ENCODE results near the gene RNU7-1. TPM values are rescaled to one million over a fixed set of nuclear protein-coding genes. Genes with fewer than 3 reads are reported as not detected.

RNU7-1 gene
- total RNA-seq, 1 donor from 2014 or later: not detected

DNA sequence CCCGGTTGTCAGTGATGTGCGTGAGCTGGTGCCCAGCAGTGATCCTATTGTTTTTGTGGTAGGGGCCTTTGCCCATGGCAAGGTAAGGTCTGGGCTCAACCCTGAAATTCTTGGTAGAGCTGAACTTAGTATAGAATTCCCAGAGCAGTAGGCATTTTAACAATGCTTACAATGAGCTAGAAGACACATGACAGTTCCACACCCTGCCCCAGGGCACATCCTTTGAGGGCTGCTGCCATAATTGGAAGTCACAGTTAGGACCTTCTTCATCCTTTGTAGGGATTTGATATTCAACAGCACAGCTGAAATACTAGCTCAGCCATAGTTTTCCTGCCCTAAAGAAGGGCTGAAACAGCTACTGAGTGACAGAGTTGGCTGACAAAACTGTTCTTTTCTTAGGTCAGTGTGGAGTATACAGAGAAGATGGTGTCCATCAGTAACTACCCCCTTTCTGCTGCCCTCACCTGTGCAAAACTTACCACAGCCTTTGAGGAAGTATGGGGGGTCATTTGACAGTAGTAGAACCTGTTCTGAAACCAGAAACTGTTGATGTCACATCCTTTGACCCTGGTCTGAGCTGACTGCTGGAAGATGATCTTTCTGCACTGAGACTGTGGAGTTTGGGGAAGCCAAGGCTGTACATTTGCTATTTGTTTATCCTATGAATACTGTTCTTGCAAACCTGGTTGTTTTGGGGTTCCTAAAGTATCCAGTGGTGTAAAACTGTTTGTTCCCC, 31.8 kb downstream of the RNU7-1 start:
- intact Hi-C loops (cut with DNase I): no loop called here
- DNase-seq (no peak), ATAC-seq (ENCODE audit: poor library complexity) (no peak)

DNA sequence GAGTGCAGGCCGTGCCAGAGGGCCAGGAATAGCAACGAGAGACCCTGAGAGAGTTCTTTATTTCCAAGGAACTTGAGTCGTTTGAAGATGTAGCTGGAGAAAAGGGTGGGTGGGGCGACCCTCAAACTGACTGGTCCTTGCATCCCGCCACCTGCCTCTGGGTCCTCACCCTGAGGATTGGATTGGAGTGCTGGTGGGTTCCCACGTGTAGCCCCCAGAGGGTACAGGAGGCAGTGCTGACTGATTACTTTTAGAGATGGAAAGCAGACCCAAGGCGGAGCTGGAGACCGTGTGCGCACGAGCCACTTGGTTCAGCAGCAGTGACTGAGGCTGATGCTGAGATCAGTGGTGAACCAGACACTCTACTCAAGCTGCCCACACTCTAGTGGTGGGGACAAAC, 34.0 kb downstream of the RNU7-1 start:
- ATAC-seq (ENCODE audit: poor library complexity) (no peak), DNase-seq (no peak)
- intact Hi-C loops (cut with DNase I): no loop called here

DNA sequence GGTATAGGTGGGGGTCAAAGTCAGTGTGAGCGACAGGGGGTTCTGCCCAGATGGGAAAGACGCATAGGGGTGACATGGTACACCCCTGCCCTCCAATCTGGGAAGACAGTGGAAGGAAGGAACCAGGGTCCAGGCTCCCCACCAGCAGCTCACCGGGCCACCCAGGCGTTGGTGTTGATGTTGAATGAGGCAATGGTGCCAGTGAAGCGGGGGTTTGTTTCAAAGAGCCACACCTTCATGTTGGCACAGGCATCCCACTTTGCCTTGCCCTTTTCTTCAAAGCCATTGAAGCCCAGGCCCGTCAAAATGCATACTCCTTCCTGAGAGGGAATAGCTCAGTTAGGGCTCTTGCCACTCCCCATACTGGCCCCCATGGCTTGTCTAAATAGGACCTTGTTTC, 34.6 kb downstream of the RNU7-1 start:
- no peak for ATAC-seq (ENCODE audit: poor library complexity)
- DNase-seq: no peak
- intact Hi-C loops (cut with DNase I): no loop called here

- intact Hi-C loops (cut with DNase I): no loop called here
- ATAC-seq (ENCODE audit: poor library complexity): peak; percentile 44
- no peak for DNase-seq
These were observed 35.0 kb downstream of the RNU7-1 start for GRCh38 chr12:6978611-6979011.

DNA sequence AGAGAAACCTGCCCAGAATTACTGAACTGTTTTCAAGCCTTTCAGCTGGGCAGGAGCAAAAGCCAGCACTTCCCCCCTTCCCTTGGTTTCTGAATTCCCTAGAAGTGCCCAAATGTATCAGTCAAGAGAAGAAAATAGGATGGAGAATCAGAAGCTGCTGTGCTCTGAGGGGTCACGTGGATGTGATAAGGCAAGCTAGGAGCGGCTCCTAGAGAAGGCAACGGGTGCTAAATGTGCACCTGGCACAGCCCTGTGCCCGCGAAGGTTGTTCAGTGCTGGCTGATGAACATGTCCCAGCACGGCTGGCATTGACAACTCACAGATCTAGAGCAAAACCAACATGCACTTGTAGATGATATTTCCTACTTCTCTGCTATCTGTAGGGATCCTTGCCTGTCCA, 35.4 kb downstream of the RNU7-1 start:
- intact Hi-C loops (cut with DNase I): no loop called here
- DNase-seq (no peak), ATAC-seq (ENCODE audit: poor library complexity) (peak; percentile 82)

DNA sequence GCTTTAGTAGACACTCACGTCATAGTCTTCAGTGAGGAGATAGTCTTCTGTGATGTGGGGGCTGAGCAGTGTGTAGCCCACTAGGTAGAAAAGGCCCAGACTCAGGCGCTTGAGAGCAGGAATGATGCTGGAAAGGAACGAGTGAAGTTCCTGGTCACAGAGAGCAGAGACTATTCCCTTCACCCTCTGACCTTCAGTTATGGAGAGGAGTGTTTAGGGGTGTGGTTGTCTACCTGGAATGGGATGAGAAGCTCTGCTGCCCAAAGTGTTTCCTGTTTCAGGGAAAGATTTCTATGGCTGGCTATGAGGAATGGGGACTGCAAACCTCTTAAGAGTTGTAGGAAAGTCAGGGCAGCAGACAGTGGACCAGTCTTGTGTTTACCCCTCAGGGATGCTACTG, 35.8 kb downstream of the RNU7-1 start:
- no peak for DNase-seq
- peak; percentile 6 for ATAC-seq (ENCODE audit: poor library complexity)
- intact Hi-C loops (cut with DNase I): no loop called here

- intact Hi-C loops (cut with DNase I): no loop called here
- no peak for ATAC-seq (ENCODE audit: poor library complexity)
- no peak for DNase-seq
These were observed 36.5 kb downstream of the RNU7-1 start for GRCh38 chr12:6980075-6980474.

DNA sequence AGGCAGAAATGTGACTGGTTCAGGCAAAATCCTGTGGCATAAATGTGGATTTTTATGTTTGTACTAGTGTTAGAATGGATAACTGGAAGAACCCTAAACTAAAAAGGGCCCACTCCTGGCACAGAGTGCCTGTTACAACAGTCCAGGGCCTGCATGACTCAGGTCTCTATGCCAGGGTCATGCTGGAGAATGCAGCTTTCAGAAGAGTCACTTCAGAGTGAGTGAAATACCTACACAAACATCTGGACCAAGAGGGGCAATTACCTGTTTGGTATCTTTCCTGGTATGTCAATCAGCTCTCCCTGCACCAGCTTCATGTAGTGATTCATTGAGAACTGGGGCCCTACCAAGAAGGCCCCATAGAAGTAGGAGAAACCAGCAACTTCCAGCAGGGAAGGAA, 37.1 kb downstream of the RNU7-1 start:
- ATAC-seq (ENCODE audit: poor library complexity) (no peak), DNase-seq (no peak)
- intact Hi-C loops (cut with DNase I): no loop called here

DNA sequence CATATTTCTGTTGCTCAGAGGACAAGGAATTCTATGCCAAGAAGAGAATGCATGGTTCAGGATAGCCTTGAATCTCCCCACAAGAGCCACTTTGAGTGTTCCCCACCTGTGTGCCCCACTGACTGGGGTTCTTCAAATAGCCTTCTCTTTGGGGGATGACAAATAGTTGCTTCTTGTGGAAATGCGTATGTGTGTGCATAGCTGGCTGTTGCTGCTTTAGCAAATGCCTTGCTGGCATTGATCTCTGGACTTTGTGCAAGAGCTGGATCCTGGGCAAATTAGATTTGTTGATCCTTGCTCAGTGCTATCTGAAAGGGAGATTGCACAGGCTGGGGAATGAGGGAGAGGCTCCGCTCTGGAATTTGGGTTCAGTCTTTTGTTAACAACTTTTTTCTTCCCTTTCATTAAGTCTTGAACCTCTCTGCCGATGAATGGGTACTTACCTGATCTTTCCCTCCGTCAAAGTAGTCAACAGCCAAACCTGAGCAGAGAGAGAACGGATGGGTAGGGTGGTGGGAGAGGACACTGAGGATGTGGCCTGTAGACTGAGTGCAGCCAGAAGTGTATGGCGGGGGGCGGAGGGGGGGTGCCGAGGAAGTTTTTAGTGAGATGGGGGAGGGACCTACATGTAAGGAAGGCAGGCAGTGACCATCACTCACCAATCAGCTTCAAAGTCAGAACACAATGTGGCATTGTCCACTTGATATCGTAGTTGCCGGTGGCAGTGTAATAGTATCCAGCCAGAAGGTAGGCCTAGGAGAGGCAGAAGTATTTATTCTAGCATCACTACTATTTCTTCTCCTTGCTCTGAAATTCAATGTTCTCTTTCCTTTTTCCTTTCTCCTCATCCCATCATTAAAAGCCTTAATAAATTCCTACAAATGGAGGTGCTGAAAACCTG, 37.8 kb downstream of the RNU7-1 start:
- ATAC-seq (ENCODE audit: poor library complexity) (no peak), DNase-seq (no peak)
- intact Hi-C loops (cut with DNase I): no loop called here

DNA sequence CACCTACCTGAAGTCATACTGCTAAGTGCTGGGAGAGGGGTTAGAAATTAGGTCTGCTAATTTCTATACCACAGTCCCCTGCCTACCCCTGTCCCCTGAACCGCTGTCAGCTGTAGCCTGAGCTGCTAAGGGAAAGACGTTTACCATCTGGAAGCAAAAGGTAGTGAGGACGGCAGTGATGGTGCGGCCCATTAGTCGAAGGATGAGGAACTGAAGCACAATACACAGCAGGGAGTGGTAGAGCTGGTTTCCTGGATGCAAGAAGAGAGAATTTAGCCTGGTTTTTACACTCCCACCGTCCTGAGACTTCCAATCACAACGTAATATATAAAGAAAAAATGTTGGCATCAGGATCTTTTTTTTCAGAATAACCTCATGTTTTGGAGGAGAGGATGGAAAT, 38.9 kb downstream of the RNU7-1 start:
- intact Hi-C loops (cut with DNase I): no loop called here
- ATAC-seq (ENCODE audit: poor library complexity) (no peak), DNase-seq (no peak)

GRCh38 chr12:6987956-6988553, 44.4 kb downstream of the RNU7-1 start:
- intact Hi-C loops (cut with DNase I): no loop called here
- peak; percentile 42 for ATAC-seq (ENCODE audit: poor library complexity)

More at GRCh38 chr12:6987956-6988553, 44.4 kb downstream of the RNU7-1 start:
- no peak for DNase-seq

Small RNAs within 50 kb of the gene (microRNA-seq; reads per million reads assigned to microRNA genes)
- not detected for gene MIR141
- gene MIR200C: 8.4 reads per million, percentile 22 among the genes with 10 or more reads in this experiment

Other genes starting within 250 kb of the RNU7-1 start
- gene PIANP, start 243.0 kb upstream of the RNU7-1 start, total RNA-seq: 0.35 TPM
- gene COPS7A, start 219.8 kb upstream of the RNU7-1 start, total RNA-seq: 70.4 TPM
- gene MLF2, start 190.7 kb upstream of the RNU7-1 start, total RNA-seq: 153 TPM
- 108 TPM for gene PTMS, start 177.5 kb upstream of the RNU7-1 start, total RNA-seq
- 0.22 TPM for gene LAG3, start 171.3 kb upstream of the RNU7-1 start, total RNA-seq
- 10.4 TPM for gene CD4, start 154.3 kb upstream of the RNU7-1 start, total RNA-seq
- gene GPR162, start 122.0 kb upstream of the RNU7-1 start, total RNA-seq: 4.4 TPM
- gene P3H3, start 115.4 kb upstream of the RNU7-1 start, total RNA-seq: 10.0 TPM
- gene GNB3, start 102.9 kb upstream of the RNU7-1 start, total RNA-seq: 2.9 TPM
- gene CDCA3, start 92.5 kb upstream of the RNU7-1 start, total RNA-seq: 1.3 TPM
- 63.0 TPM for gene USP5, start 91.7 kb upstream of the RNU7-1 start, total RNA-seq
- 804 TPM for gene TPI1, start 76.3 kb upstream of the RNU7-1 start, total RNA-seq
- gene SPSB2, start 70.5 kb upstream of the RNU7-1 start, total RNA-seq: 3.2 TPM
- 8.2 TPM for gene LRRC23, start 39.0 kb upstream of the RNU7-1 start, total RNA-seq
- gene ENO2, start 29.2 kb upstream of the RNU7-1 start, total RNA-seq: 7.4 TPM
- 69.7 TPM for gene ATN1, start 15.9 kb upstream of the RNU7-1 start, total RNA-seq
- 251 TPM for gene C12orf57, start 206 bp downstream of the RNU7-1 start, total RNA-seq
- 7.2 TPM for gene PTPN6, start 7.5 kb downstream of the RNU7-1 start, total RNA-seq
- gene PHB2, start 26.8 kb downstream of the RNU7-1 start, total RNA-seq: 136 TPM
- gene EMG1, start 27.1 kb downstream of the RNU7-1 start, total RNA-seq: 39.0 TPM
- gene LPCAT3, start 74.7 kb downstream of the RNU7-1 start, total RNA-seq: 48.7 TPM
- 142 TPM for gene C1S, start 116.9 kb downstream of the RNU7-1 start, total RNA-seq
- 165 TPM for gene C1R, start 148.6 kb downstream of the RNU7-1 start, total RNA-seq
- gene C1RL, start 165.4 kb downstream of the RNU7-1 start, total RNA-seq: 10.7 TPM
- 0.46 TPM for gene RBP5, start 185.1 kb downstream of the RNU7-1 start, total RNA-seq
- gene CLSTN3, start 186.6 kb downstream of the RNU7-1 start, total RNA-seq: 3.7 TPM
- gene PEX5, start 245.9 kb downstream of the RNU7-1 start, total RNA-seq: 34.1 TPM

Data from Right ventricle myocardium superior (tissue), 1 donor.